Esophagus muscularis mucosa (tissue), 4 donors: ENCODE data around the gene SNX12. TPM values are rescaled to one million over a fixed set of nuclear protein-coding genes. Genes with fewer than 3 reads are reported as not detected.

ENCODE experiments used
- DNase-seq: peaks from one replicate; pipeline ENCODE4 v3.0.0-alpha.2; 2017; ENCODE audit errors: extremely low spot score
- H3K27ac ChIP-seq, 4 donors: fragments of 200-600 bp; sonication (generic); replicated peaks in 1 of 4; 1 replicate in 3 of 4; 2 replicates in 1 of 4; pipeline ENCODE4 v1.5.1; 2016 to 2019; ENCODE audit warnings: mild to moderate bottlenecking in 1 of 4
- H3K27me3 ChIP-seq, 4 donors: fragments of 200-600 bp; sonication (generic); one replicate each; pipeline versions ENCODE4 v1.5.1 to v1.6.0; 2016 to 2019
- H3K36me3 ChIP-seq, 4 donors: fragments of 200-600 bp; sonication (generic); one replicate each; pipeline ENCODE4 v1.5.1; 2016 to 2019
- H3K4me1 ChIP-seq, 4 donors: fragments of 200-600 bp; sonication (generic); one replicate each; pipeline ENCODE4 v1.5.1; 2016 to 2019
- H3K4me3 ChIP-seq, 4 donors: fragments of 200-600 bp; sonication (generic); 1 replicate in 2 of 4; 2 replicates in 2 of 4; pipeline ENCODE4 v1.5.1; 2016 to 2019; ENCODE audit warnings: mild to moderate bottlenecking in 4 of 4, moderate library complexity in 1 of 4
- H3K9me3 ChIP-seq, 4 donors: fragments of 200-600 bp; sonication (generic); 1 replicate in 3 of 4; 2 replicates in 1 of 4; pipeline ENCODE4 v1.5.1; 2016 to 2019
- EP300 ChIP-seq: sonication (generic); formaldehyde crosslinking; IDR thresholded peaks from one replicate; pipeline ENCODE4 v1.6.1; 2017; ENCODE audit warnings: antibody characterized with exemption
- POLR2A ChIP-seq: fragments of 450-650 bp; IDR thresholded peaks from one replicate; pipeline ENCODE4 v1.6.1; 2017; ENCODE audit warnings: antibody characterized with exemption, moderate library complexity, mild to moderate bottlenecking, low read depth
- POLR2AphosphoS5 ChIP-seq, 2 donors: sonication (generic); formaldehyde crosslinking; IDR thresholded peaks; one replicate each; pipeline ENCODE4 v1.6.1; 2017; ENCODE audit warnings: antibody characterized with exemption in 2 of 2
- WGBS: methylation state at CpG from one replicate; pipeline ENCODE4 v1.1.5; 2018; 5-methylcytosine and 5-hydroxymethylcytosine counted together
- intact Hi-C: fragments of 100-400 bp; cut with DNase I; formaldehyde crosslinking; loops from one replicate; pipeline ENCODE4 v1.15.1; 2023
- total RNA-seq, 4 donors: library from RNA; depleted of rRNA; stranded (reverse); fragments of >200 nt; gene quantifications; one replicate each; pipeline versions ENCODE4 v1.1.0 to v1.2.1, GENCODE V29; 2016
- TF ChIP-seq, protein P1 (sequence below), 3 experiments: fragments of 200-600 bp in 2 of 3; fragments of 450-650 bp in 1 of 3; sonication (generic) in 2 of 3; IDR thresholded peaks; one replicate each; pipeline ENCODE4 v1.5.1; 2017 to 2019; ENCODE audit warnings: antibody characterized with exemption in 3 of 3, mild to moderate bottlenecking in 2 of 3, moderate library complexity in 1 of 3

The SNX12 gene
- total RNA-seq, 4 donors from 2014 or later, result 41.9 to 85.1 (median 64.8) TPM

GRCh38 chrX:71109051-71109450, 40.9 kb upstream of the SNX12 start:
- Histone ChIP-seq H3K9me3 (no peaks in the 10 kb centered on the region), H3K27ac (no peak overlapping the region), H3K27me3 (peaks cover 0 to 4% (median 0%) of the 10 kb centered on the region in 4 donors), H3K36me3 (no peaks in the 10 kb centered on the region), H3K4me1 (peaks cover 0 to 2% (median 0%) of the 10 kb centered on the region in 4 donors), H3K4me3 (no peak overlapping the region)
- no peak for DNase-seq
- TF ChIP-seq POLR2A (no peak), EP300 (no peak), POLR2AphosphoS5 (IDR thresholded peaks at IDR 0.05) (no peak)
- TF ChIP-seq, protein P1, sequence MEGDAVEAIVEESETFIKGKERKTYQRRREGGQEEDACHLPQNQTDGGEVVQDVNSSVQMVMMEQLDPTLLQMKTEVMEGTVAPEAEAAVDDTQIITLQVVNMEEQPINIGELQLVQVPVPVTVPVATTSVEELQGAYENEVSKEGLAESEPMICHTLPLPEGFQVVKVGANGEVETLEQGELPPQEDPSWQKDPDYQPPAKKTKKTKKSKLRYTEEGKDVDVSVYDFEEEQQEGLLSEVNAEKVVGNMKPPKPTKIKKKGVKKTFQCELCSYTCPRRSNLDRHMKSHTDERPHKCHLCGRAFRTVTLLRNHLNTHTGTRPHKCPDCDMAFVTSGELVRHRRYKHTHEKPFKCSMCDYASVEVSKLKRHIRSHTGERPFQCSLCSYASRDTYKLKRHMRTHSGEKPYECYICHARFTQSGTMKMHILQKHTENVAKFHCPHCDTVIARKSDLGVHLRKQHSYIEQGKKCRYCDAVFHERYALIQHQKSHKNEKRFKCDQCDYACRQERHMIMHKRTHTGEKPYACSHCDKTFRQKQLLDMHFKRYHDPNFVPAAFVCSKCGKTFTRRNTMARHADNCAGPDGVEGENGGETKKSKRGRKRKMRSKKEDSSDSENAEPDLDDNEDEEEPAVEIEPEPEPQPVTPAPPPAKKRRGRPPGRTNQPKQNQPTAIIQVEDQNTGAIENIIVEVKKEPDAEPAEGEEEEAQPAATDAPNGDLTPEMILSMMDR (IDR thresholded peaks at IDR 0.05), result no peak
- WGBS, result 92% methylated on average over 6 of the region's 6 CpGs
- intact Hi-C loops, result no loop called here

GRCh38 chrX:71107762-71108360, 39.7 kb upstream of the SNX12 start:
- Histone ChIP-seq H3K27ac (no peak overlapping the region), H3K4me3 (no peak overlapping the region), H3K27me3 (peaks cover 0 to 4% (median 0%) of the 10 kb centered on the region in 4 donors), H3K4me1 (peaks cover 0 to 12% (median 3%) of the 10 kb centered on the region in 4 donors), H3K36me3 (no peaks in the 10 kb centered on the region), H3K9me3 (no peaks in the 10 kb centered on the region)
- intact Hi-C loops, result no loop called here
- TF ChIP-seq POLR2AphosphoS5 (IDR thresholded peaks at IDR 0.05) (no peak), EP300 (no peak), POLR2A (no peak)
- TF ChIP-seq, protein P1 (IDR thresholded peaks at IDR 0.05), result no peak
- 48% methylated on average over 9 of the region's 9 CpGs for WGBS
- no peak for DNase-seq

DNA sequence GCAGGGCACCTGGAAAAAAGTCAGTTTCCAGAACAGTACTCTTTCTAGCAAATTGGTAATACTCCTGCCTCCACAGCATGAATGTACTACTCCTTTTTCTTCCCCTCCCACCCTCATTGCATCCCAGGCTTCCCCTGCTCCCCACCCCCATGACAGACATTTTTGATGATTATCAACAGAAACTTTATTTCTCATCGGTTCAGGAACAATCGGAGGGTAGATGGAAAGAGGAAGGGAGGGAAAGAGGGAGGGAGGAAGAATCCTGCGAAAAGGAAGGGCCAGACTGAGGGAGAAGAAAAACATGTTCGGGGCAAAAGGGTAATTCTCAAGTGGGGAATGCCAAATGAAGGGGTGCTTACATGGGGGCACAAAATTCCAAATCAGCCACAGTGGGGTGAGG, 39.1 kb upstream of the SNX12 start:
- H3K27ac ChIP-seq, result no peak overlapping the region
- intact Hi-C loops, result no loop called here
- DNase-seq, result no peak
- H3K4me1 ChIP-seq, result peaks cover 0 to 12% (median 3%) of the 10 kb centered on the region in 4 donors
- H3K9me3 ChIP-seq, result no peaks in the 10 kb centered on the region
- no peak overlapping the region for H3K4me3 ChIP-seq
- WGBS, result 73% methylated on average over 4 of the region's 4 CpGs
- H3K36me3 ChIP-seq, result no peaks in the 10 kb centered on the region
- peaks cover 0 to 4% (median 0%) of the 10 kb centered on the region in 4 donors for H3K27me3 ChIP-seq
- TF ChIP-seq EP300, result no peak
- TF ChIP-seq, protein P1 (IDR thresholded peaks at IDR 0.05), result no peak
- TF ChIP-seq POLR2A, result no peak
- TF ChIP-seq POLR2AphosphoS5 (IDR thresholded peaks at IDR 0.05), result no peak

- Histone ChIP-seq H3K9me3 (no peaks in the 10 kb centered on the region), H3K4me3 (no peak within 1 kb of the TSS), H3K36me3 (no peaks in the 10 kb centered on the region), H3K27ac (no peak within 1 kb of the TSS), H3K4me1 (peaks cover 0 to 12% (median 3%) of the 10 kb centered on the region in 4 donors), H3K27me3 (peaks cover 0 to 8% (median 0%) of the 10 kb centered on the region in 4 donors)
- intact Hi-C loops, result no loop called here
- TF ChIP-seq POLR2A (no peak), EP300 (no peak), POLR2AphosphoS5 (IDR thresholded peaks at IDR 0.05) (no peak)
- TF ChIP-seq, protein P1 (IDR thresholded peaks at IDR 0.05), result no peak
- WGBS, result 43% methylated on average over 1 of the region's 1 CpG
- no peak for DNase-seq
Measured at GRCh38 chrX:71106427-71106826, 38.3 kb upstream of the SNX12 start, which contains the start of gene CXorf65. TSS of gene CXorf65 (minus strand) at chrX:71106740. CDS start at chrX:71106556, 184 bp downstream.
